SK-N-SH (cell line): ENCODE measurements around the gene NLGN2. TPM values are rescaled to one million over a fixed set of nuclear protein-coding genes. Genes with fewer than 3 reads are reported as not detected.

Source experiments
- CTCF ChIA-PET: fragments of 300-600, 350-600 bp; formaldehyde crosslinking; extraction: SDS; loops from one replicate; lab custom pipeline; 2021; lab: Yijun Ruan, JAX
- POLR2A ChIA-PET: fragments of 350-600 bp; sonication (Branson Sonifier 250); formaldehyde crosslinking; extraction: SDS; loops from one replicate; lab custom pipeline; 2020; ENCODE audit warnings: antibody characterized with exemption, inconsistent platforms; lab: Yijun Ruan, JAX
- DNase-seq: peaks from one replicate; pipeline ENCODE4 v3.0.0; 2012
- H2AFZ ChIP-seq: fragments of 200-600 bp; sonication (generic); 2 replicates; pipeline ENCODE4 v1.8.1; 2016; ENCODE audit warnings: antibody characterized with exemption, mild to moderate bottlenecking, low read depth
- H3F3A ChIP-seq: fragments of 200-600 bp; sonication (generic); replicated peaks from 2 replicates; pipeline ENCODE3; 2016; ENCODE audit warnings: antibody characterized with exemption, mild to moderate bottlenecking; ENCODE audit not compliant: insufficient read depth
- H3K27ac ChIP-seq, 2 experiments: fragments of 200-500 bp in 1 of 2; fragments of 200-600 bp in 1 of 2; sonication (Bioruptor generic) in 1 of 2; sonication (generic), shearing (Covaris generic) in 1 of 2; 2 replicates each; pipeline versions ENCODE4 v1.5.1 to v1.6.1; 2014 to 2016; ENCODE audit warnings: low read depth in 2 of 2, inconsistent platforms in 1 of 2, low read length in 1 of 2, mild to moderate bottlenecking in 1 of 2, mixed read lengths in 1 of 2
- H3K27me3 ChIP-seq: fragments of 200-600 bp; sonication (generic), shearing (Covaris generic); 2 replicates; pipeline ENCODE4 v1.6.1; 2016; ENCODE audit warnings: mixed run types; ENCODE audit not compliant: insufficient read depth
- H3K36me3 ChIP-seq, 2 experiments: fragments of 200-500 bp in 1 of 2; fragments of 200-600 bp in 1 of 2; sonication (Bioruptor generic) in 1 of 2; sonication (generic) in 1 of 2; replicated peaks in 1 of 2; 2 replicates each; pipeline versions ENCODE3 to v1.5.1; 2014 to 2016; ENCODE audit warnings: low read length in 1 of 2, mild to moderate bottlenecking in 1 of 2; ENCODE audit not compliant: insufficient read depth in 2 of 2, control insufficient read depth in 1 of 2
- H3K4me1 ChIP-seq, 2 experiments: fragments of 200-500 bp in 1 of 2; fragments of 200-600 bp in 1 of 2; sonication (Bioruptor generic) in 1 of 2; sonication (generic), shearing (Covaris generic) in 1 of 2; 2 replicates each; pipeline versions ENCODE4 v1.5.1 to v1.6.1; 2014 to 2016; ENCODE audit warnings: low read depth in 1 of 2, low read length in 1 of 2, mixed run types in 1 of 2; ENCODE audit not compliant: insufficient read depth in 2 of 2, control insufficient read depth in 1 of 2
- H3K4me2 ChIP-seq: fragments of 200-600 bp; sonication (generic), shearing (Covaris generic); 2 replicates; pipeline ENCODE4 v1.6.1; 2017; ENCODE audit warnings: mixed run types
- H3K4me3 ChIP-seq, 2 experiments: fragments of 200-500 bp in 1 of 2; fragments of 200-600 bp in 1 of 2; sonication (Bioruptor generic) in 1 of 2; sonication (generic), shearing (Covaris generic) in 1 of 2; 2 replicates each; pipeline versions ENCODE4 v1.5.1 to v1.8.1; 2014 to 2016; ENCODE audit warnings: low read depth in 2 of 2, inconsistent platforms in 1 of 2, low read length in 1 of 2, mild to moderate bottlenecking in 1 of 2, mixed read lengths in 1 of 2, moderate library complexity in 1 of 2
- H3K79me2 ChIP-seq: fragments of 200-600 bp; sonication (generic); 2 replicates; pipeline ENCODE4 v1.8.1; 2017; ENCODE audit warnings: mild to moderate bottlenecking; ENCODE audit not compliant: insufficient read depth
- H3K9ac ChIP-seq: fragments of 200-600 bp; sonication (generic); 2 replicates; pipeline ENCODE4 v1.6.1; 2017; ENCODE audit warnings: mixed run types
- H3K9me2 ChIP-seq: fragments of 200-600 bp; sonication (generic); 2 replicates; pipeline ENCODE4 v1.6.1; 2017; ENCODE audit warnings: mixed run types
- H3K9me3 ChIP-seq: fragments of 200-600 bp; sonication (generic); 2 replicates; pipeline ENCODE4 v1.6.1; 2017; ENCODE audit warnings: mixed run types, mild to moderate bottlenecking, moderate library complexity
- H4K20me1 ChIP-seq: fragments of 200-600 bp; sonication (generic); 2 replicates; pipeline ENCODE4 v1.6.1; 2017; ENCODE audit warnings: mild to moderate bottlenecking, mixed run types; ENCODE audit not compliant: insufficient read depth
- EP300 ChIP-seq, 2 experiments: IDR thresholded peaks; 2 replicates each; pipeline versions ENCODE4 v1.4.0 to v1.6.1; 2012; ENCODE audit warnings: borderline replicate concordance in 1 of 2, low read depth in 1 of 2, low read length in 1 of 2
- FOXJ3 ChIP-seq: sonication (generic); formaldehyde crosslinking; IDR thresholded peaks from 2 replicates; pipeline ENCODE4 v1.5.1; 2020; ENCODE audit warnings: mild to moderate bottlenecking, missing genetic modification reagents
- MEF2A ChIP-seq: IDR thresholded peaks from 2 replicates; pipeline ENCODE4 v1.4.0; 2012; ENCODE audit warnings: low read depth, borderline replicate concordance
- NFIC ChIP-seq: IDR thresholded peaks from 2 replicates; pipeline ENCODE4 v1.4.0; 2012; ENCODE audit warnings: borderline replicate concordance
- NRF1 ChIP-seq: IDR thresholded peaks from 2 replicates; pipeline ENCODE4 v1.6.1; 2012; ENCODE audit warnings: low read depth, mild to moderate bottlenecking, low read length
- POLR2AphosphoS5 ChIP-seq: IDR thresholded peaks from 2 replicates; pipeline ENCODE4 v1.6.1; 2012; ENCODE audit warnings: low read depth, low read length
- RAD21 ChIP-seq: IDR thresholded peaks from 2 replicates; pipeline ENCODE4 v1.6.1; 2012; ENCODE audit warnings: mild to moderate bottlenecking, low read length
- RXRA ChIP-seq: IDR thresholded peaks from 2 replicates; pipeline ENCODE4 v1.4.0; 2012; ENCODE audit warnings: low read depth, mild to moderate bottlenecking, borderline replicate concordance
- TAF1 ChIP-seq: IDR thresholded peaks from 2 replicates; pipeline ENCODE4 v1.6.1; 2012; ENCODE audit warnings: low read depth, mild to moderate bottlenecking, low read length, moderate library complexity, borderline replicate concordance
- TCF12 ChIP-seq: IDR thresholded peaks from 2 replicates; pipeline ENCODE4 v1.4.0; 2012
- TEAD4 ChIP-seq: IDR thresholded peaks from 2 replicates; pipeline ENCODE4 v1.4.0; 2012; ENCODE audit warnings: mild to moderate bottlenecking, borderline replicate concordance; ENCODE audit not compliant: insufficient read depth
- YY1 ChIP-seq: IDR thresholded peaks from 2 replicates; pipeline ENCODE4 v1.4.0; 2012; ENCODE audit warnings: low read depth, mild to moderate bottlenecking
- WGBS: methylation state at CpG from one replicate; pipeline ENCODE4 v1.1.6; 2017; ENCODE audit warnings: low lambda C conversion rate; 5-methylcytosine and 5-hydroxymethylcytosine counted together
- polyA plus RNA-seq, 3 experiments: library from polyadenylated mRNA; depleted of rRNA; stranded (reverse); fragments of >200 nt; gene quantifications; 2 replicates each; pipeline ENCODE4 v1.2.3, GENCODE V29; 2012
- TF ChIP-seq, protein P1 (sequence below): fragments of 150-350 bp; IDR thresholded peaks from 2 replicates; pipeline ENCODE4 v1.6.1; 2017; ENCODE audit warnings: antibody characterized with exemption, low read length, low read depth, borderline replicate concordance
- TF ChIP-seq, protein P2 (sequence below): IDR thresholded peaks from 2 replicates; pipeline ENCODE4 v1.4.0; 2012; ENCODE audit warnings: low read depth
- TF ChIP-seq, protein P3 (sequence below): fragments of 200-600 bp; sonication (generic); IDR thresholded peaks from 2 replicates; pipeline ENCODE4 v1.6.1; 2017; ENCODE audit warnings: antibody characterized with exemption, mild to moderate bottlenecking, moderate library complexity
- TF ChIP-seq, protein P4 (sequence below): fragments of 150-350 bp; IDR thresholded peaks from 2 replicates; pipeline ENCODE4 v1.6.1; 2016; ENCODE audit warnings: mild to moderate bottlenecking, low read depth, low read length

Gene NLGN2
- polyA plus RNA-seq, 1 of the 3 experiments (the other 2 are of a cell fraction) = 29.9 TPM

DNA sequence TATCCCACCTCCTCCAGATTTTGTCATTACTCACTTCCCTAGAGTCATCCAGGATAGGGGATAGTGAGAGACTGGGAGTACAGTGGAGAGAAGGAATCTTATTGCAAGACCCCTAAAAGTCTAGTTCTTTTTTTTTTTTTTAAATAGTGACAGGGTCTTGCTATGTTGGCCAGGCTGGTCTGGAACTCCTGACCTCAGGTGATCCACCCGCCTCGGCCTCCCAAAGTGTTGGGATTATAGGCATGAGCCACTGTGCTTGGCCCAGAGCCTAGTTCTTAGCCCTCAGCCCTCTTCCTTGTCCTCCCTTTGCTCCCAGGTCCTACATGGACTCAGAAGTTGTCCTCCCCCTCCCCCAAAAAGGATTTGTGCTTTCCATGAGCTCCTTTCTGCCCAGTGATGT is 34.5 kb downstream of the NLGN2 start:
- CTCF ChIA-PET = interaction anchor here (1.1 to 1.4 kb wide), 2 partner anchors 11 to 87 kb away, joined by 3 to 11 read pairs; no protein-coding TSS in a partner anchor
- Histone ChIP-seq H2AFZ (no peak overlapping the region), H3K9me3 (no peaks in the 10 kb centered on the region), H3K9me2 (no peaks in the 10 kb centered on the region), H3F3A (peaks cover 18% of the 10 kb centered on the region), H3K4me1 (peaks cover 7 to 23% of the 10 kb centered on the region in 2 experiments; a peak in 2 of 4 replicates), H3K9ac (no peak overlapping the region), H3K36me3 (peaks cover 0 to 4% of the 10 kb centered on the region in 2 experiments), H4K20me1 (no peaks in the 10 kb centered on the region), H3K79me2 (no peaks in the 10 kb centered on the region), H3K27me3 (no peaks in the 10 kb centered on the region), H3K27ac (no peak overlapping the region), H3K4me3 (no peak overlapping the region), H3K4me2 (no peak overlapping the region)
- no peak for TF ChIP-seq POLR2AphosphoS5
- TF ChIP-seq, protein P1, sequence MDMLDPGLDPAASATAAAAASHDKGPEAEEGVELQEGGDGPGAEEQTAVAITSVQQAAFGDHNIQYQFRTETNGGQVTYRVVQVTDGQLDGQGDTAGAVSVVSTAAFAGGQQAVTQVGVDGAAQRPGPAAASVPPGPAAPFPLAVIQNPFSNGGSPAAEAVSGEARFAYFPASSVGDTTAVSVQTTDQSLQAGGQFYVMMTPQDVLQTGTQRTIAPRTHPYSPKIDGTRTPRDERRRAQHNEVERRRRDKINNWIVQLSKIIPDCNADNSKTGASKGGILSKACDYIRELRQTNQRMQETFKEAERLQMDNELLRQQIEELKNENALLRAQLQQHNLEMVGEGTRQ = no peak
- no peak for TF ChIP-seq TEAD4
- TF ChIP-seq NRF1 = no peak
- no peak for TF ChIP-seq NFIC
- no peak for TF ChIP-seq MEF2A
- no peak for TF ChIP-seq TAF1
- TF ChIP-seq, protein P2, sequence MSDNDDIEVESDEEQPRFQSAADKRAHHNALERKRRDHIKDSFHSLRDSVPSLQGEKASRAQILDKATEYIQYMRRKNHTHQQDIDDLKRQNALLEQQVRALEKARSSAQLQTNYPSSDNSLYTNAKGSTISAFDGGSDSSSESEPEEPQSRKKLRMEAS = no peak
- TF ChIP-seq FOXJ3 (CRISPR knock-in tag) = no peak
- TF ChIP-seq EP300 (IDR thresholded peaks at IDR 0.05; ENCODE audit: borderline replicate concordance in 1 of 2, low read depth in 1 of 2, low read length in 1 of 2) = no peak
- no peak for TF ChIP-seq TCF12
- POLR2A ChIA-PET = interaction anchor here (0.5 to 3.3 kb wide), 3 partner anchors 38 to 96 kb away, joined by 3 to 19 read pairs (median 13); partner anchors contain the start of genes POLR2A and TMEM256
- DNase-seq = no peak
- 89% methylated on average over 2 of the region's 2 CpGs for WGBS

DNA sequence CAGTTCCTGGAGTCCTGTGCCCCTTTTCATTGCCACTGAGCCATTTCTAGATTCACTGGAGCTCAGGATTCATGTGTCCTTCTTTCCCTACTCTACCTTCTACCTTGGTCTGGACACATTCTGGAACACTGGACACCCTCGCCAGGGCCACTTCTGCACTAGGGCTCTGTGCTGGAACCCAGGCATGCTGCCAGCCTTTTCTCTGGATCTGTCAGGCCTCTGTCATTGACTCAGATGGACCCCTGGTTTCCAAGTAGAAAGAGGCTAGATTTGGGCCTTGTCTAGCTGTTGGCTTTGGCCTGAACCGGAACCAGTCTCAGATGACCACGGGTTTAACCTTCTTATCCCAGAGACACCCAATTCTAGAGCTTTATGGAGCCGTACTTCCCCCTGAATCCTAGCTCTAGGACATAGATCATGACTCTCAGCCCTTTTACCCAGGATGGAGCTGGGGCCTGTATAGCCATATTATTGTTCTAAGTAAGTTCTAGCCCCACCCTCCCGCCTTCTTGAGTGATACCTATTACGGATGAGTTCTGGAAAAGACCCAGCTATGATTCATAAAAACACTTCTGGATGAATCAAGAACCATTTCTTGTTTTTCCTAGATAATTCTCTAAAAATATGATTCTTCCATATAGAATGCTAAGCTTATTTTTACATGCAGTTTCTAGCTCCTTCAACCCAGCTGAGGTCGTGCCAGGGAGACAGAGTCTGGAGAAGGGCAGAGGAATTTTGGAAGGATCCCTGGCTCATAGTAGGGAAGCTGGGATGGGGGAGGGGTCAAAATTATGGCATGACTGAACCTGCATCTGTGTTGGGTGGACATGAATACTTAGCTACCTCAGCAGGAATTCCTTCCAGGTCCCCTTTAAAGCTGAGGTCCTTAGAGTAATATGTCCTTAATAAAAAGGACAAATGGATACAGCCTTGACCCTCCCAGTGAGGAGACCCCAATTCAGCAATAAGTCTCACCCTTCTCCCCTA is 36.1 kb downstream of the NLGN2 start:
- Histone ChIP-seq H3K4me2 (no peak overlapping the region), H3K9ac (no peak overlapping the region)

More for the DNA sequence above, 36.1 kb downstream of the NLGN2 start:
- H3K4me3 ChIP-seq = no peak overlapping the region
- no peaks in the 10 kb centered on the region for H3K79me2 ChIP-seq
- DNase-seq = no peak
- no peaks in the 10 kb centered on the region for H3K9me2 ChIP-seq
- no peak overlapping the region for H2AFZ ChIP-seq
- H3K27ac ChIP-seq = no peak overlapping the region
- ChIA-PET POLR2A (interaction anchor here (0.5 to 1.4 kb wide), 3 partner anchors 40 to 176 kb away, joined by 3 to 6 read pairs (median 3); partner anchors contain the start of genes POLR2A and SENP3), CTCF (interaction anchor here (0.9 to 1.8 kb wide), 7 partner anchors 8 to 97 kb away, joined by 3 to 8 read pairs (median 3); partner anchors contain the start of genes SPEM2 and TMEM102)
- H3F3A ChIP-seq = peaks cover 18% of the 10 kb centered on the region
- 69% methylated on average over 7 of the region's 7 CpGs for WGBS
- H3K36me3 ChIP-seq = no peaks in the 10 kb centered on the region
- no peaks in the 10 kb centered on the region for H4K20me1 ChIP-seq
- no peaks in the 10 kb centered on the region for H3K9me3 ChIP-seq
- TF ChIP-seq YY1 (no peak), RAD21 (no peak), RXRA (no peak)
- TF ChIP-seq, protein P1 = no peak
- TF ChIP-seq, protein P3, sequence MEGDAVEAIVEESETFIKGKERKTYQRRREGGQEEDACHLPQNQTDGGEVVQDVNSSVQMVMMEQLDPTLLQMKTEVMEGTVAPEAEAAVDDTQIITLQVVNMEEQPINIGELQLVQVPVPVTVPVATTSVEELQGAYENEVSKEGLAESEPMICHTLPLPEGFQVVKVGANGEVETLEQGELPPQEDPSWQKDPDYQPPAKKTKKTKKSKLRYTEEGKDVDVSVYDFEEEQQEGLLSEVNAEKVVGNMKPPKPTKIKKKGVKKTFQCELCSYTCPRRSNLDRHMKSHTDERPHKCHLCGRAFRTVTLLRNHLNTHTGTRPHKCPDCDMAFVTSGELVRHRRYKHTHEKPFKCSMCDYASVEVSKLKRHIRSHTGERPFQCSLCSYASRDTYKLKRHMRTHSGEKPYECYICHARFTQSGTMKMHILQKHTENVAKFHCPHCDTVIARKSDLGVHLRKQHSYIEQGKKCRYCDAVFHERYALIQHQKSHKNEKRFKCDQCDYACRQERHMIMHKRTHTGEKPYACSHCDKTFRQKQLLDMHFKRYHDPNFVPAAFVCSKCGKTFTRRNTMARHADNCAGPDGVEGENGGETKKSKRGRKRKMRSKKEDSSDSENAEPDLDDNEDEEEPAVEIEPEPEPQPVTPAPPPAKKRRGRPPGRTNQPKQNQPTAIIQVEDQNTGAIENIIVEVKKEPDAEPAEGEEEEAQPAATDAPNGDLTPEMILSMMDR = no peak
- TF ChIP-seq, protein P4, sequence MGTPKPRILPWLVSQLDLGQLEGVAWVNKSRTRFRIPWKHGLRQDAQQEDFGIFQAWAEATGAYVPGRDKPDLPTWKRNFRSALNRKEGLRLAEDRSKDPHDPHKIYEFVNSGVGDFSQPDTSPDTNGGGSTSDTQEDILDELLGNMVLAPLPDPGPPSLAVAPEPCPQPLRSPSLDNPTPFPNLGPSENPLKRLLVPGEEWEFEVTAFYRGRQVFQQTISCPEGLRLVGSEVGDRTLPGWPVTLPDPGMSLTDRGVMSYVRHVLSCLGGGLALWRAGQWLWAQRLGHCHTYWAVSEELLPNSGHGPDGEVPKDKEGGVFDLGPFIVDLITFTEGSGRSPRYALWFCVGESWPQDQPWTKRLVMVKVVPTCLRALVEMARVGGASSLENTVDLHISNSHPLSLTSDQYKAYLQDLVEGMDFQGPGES = no peak
- H3K27me3 ChIP-seq = no peaks in the 10 kb centered on the region
- peaks cover 7 to 21% of the 10 kb centered on the region in 2 experiments; a peak in 2 of 4 replicates for H3K4me1 ChIP-seq
